GM21381 (cell line): Measurements from ENCODE around the gene EDEM2.
"Not testable (repeated sequence)": the region's sequence is repeated elsewhere in the genome, so short reads cannot be mapped to it uniquely, and the experiment has no call there.

Experiments
- ATAC-seq: cut with Tn5 transposase; IDR thresholded peaks from one replicate; pipeline ENCODE4 v1.9.1; 2021; ENCODE audit warnings: mild to moderate bottlenecking, moderate library complexity; ENCODE audit not compliant: unreplicated experiment

Gene EDEM2

DNA sequence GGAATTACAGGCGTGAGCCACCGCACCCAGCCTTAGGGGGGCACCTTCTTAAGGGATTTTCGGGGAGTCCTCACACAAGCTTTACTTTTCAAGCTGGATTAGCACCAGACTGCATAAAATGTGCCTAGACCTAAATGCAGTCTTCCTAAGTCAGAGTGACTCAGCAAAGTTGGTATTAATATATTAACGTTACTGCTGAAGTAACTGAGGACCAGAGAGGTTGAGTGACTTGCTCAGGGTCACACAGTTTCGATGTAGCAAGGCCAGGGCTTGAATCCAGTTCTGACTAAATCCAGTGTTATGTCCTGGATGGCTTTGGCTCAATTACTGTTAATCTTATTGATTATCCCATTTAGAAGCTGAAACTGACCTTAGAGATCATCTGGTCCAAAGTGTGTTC is 13.4 kb downstream of the EDEM2 start:
- no peak for ATAC-seq

DNA sequence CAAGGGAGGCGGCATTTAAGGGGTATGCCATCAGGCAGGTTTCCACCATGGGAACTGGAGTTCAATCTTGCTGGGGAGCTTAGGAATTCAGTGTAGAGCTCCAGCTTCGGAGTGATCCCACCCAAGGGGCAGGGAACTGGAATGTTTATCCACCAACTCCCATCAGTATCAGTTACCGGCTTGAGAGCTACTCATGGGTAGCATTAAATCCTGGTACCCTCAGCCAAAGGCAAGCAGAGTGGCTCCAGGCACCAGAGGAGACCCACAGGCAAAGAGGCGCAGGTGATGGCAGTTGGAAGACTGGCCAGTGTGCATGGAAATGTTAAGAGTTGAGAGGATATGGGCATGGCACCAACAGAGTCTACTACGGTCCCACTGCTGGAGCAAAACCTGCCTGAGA is 14.1 kb downstream of the EDEM2 start:
- ATAC-seq = no peak

DNA sequence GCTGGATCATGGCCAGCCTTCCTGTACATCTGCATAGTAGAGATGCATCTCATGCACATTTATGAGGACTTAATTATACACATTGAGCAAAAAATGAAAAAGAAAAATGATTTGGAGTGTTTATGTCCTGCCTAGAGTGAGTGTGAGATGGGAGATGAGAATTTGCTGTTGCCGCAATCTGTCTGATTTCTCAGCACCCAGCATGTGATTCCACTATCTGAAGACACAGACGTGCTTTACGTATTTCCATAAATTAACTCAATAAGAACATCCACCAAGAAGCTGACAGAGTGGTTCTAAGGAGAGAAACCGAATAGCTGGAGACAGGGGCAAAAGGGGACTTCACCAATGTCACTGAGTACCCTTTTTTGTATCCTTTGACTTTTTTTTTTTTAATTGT is 15.2 kb downstream of the EDEM2 start:
- no peak for ATAC-seq

DNA sequence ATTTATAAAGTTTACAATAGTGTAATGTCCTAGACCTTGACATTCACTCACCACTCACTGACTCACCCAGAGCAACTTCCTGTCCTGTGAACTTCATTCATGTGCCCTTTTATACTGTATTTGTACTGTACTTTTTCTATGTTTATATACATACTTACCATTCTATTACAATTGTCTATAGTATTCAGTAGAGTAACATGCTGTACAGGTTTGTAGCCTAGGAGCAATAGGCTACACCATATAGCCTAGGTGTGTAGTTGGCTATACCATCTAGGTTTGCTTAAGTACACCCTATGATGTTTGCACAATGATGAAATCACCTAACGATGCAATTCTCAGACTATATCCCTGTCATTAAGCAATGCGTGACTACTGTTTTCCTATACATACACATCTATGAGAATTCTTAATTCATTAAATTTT is 17.5 kb downstream of the EDEM2 start:
- no peak for ATAC-seq

DNA sequence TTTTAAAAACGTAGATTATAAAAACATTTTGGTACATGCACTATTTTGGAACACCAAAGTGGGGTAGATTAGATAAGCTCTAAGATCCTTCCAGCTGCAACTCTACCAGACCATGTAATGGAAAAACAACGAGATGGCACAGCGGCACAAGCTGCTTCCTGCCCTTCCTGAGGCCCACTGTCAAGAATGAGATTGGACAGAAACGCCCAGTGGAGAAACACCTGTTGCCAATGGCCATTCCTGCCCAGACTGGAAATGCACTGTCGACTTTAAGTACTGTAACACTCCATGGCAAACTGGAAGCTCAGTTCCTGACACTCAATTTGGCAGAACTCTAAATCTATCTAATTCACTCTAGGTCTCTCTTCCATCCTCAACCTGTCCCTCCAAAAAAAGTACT is 21.4 kb downstream of the EDEM2 start:
- no peak for ATAC-seq

DNA sequence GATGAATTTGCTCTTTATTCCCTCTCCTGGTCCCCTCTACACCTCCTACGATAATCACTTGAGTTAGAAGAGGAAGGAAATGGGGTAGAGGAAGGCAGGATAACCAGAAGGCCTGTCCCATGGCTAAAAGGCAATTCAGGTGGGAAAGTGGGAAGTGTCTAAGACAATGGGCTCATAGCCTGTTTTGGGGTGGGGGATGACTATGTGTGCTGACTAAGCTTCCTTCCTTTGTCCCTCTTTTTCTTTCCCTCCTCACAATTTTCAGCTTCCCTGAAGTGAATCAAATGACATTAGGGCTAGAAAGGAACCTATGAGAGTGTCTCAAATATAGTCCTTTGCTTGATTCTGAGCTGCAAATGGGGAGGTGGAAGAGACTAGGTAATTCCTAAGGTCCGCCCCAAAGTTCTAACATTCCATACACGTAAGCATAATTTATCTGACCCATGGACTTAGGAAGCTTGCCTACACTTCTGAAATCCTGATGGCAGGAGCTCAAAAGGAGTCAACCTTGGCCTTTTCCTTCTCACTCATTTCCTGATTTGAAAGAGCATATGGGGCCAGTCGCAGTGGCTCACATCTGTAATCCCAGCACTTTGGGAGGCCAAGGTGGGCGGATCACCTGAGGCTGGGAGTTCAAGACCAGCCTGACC is 24.3 kb downstream of the EDEM2 start:
- no peak for ATAC-seq

DNA sequence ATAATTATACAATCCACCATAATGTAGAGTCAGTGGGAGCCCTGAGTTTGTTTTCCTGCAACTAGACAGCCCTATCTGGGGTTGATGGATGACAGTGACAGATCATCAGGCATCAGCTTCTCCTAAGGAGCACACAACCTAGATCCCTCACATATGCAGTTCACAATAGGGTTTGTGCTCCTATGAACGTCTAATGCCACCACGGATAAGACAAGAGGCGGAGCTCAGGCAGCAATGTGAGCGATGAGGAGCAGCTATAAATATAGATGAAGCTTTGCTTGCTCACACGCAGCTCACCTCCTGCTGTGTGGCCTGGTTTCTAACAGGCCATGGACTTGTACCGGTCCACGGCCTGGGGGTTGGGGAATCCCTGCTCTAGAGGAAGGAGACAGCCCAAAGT is 25.9 kb downstream of the EDEM2 start:
- no peak for ATAC-seq

DNA sequence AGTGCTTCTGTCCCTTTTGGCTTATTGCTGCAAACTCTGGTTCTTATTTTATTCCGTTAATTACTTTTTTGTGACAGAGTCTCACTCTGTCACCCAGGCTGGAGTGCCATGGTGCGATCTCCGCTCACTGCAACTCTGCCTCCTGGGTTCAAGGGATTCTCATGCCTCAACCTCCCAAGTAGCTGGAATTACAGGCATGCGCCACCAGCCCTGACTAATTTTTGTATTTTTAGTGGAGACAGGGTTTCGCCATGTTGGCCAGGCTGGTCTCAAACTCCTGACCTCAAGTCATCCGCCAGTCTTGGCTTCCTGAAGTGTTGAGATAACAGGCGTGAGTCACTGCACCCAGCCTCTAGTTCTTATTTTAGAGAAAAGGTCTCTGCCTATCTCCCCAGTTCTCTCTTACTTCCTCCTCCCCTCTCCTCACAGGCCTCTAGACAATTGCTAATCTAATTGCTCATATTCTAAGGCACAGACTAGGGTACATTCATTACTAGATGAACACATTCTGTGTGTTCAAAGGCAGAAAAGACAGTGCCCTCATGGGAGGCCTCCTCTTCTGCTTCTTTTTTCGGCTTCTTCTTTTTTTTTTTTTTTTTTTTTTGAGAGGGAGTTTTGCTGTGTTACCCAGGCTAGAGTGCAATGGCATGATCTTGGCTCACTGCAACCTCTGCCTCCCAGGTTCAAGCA is 27.0 kb downstream of the EDEM2 start:
- no peak for ATAC-seq

DNA sequence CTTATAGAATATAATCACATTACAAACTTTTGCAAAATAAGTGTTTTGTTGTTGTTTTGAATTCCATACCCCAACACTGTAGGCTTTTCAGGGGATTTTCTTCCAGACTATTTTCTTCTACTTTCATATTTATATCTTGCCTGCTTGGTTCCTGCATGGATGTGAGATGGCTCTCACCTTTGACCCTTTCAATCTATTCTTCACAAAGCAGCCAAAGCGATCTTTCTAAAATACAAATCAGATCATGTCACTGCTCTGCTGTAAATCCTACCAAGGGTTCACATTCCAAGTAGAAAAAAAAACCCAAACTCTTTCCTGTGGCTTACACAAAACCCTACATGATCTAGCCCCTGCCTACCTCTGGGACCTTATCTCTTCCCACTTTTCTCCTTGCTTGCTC is 29.5 kb downstream of the EDEM2 start:
- ATAC-seq = no peak

DNA sequence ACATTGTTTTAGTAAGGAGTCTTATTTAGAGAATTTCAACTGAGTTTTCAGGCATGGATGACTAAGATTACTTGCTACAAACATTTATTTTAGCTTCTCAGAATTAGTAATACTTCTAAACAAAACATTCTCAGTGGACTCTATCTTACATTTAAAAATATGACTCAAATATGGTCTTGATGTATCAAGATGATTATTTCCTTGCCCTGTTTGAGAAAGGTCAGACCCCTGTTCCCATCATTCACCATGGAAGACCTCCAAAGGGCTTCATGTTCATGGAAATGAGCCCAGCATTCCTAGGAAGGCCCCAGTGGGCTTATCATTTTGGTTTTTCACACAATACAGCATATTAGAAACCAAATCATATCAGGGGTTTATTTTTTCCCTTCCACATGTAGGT is 29.9 kb downstream of the EDEM2 start:
- no peak for ATAC-seq

DNA sequence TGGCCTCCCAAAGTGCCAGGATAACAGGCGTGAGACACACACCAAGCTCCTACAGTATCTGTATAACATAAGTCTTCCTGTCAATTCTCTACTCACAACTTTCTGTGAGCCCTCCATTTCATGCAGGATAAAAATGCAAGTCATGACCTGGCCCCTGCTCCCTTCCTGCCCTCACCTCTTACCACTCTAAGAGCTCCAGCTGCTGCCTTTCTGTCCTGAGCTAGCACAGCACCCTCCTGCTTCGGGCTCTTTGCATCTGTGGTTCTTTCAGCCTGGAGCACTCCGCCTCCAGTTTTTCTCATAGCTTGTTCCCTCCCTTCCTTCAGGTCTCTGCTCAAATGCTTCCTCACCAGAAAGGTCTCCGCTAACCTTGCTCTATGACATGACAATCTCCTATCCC is 30.9 kb downstream of the EDEM2 start:
- no peak for ATAC-seq

DNA sequence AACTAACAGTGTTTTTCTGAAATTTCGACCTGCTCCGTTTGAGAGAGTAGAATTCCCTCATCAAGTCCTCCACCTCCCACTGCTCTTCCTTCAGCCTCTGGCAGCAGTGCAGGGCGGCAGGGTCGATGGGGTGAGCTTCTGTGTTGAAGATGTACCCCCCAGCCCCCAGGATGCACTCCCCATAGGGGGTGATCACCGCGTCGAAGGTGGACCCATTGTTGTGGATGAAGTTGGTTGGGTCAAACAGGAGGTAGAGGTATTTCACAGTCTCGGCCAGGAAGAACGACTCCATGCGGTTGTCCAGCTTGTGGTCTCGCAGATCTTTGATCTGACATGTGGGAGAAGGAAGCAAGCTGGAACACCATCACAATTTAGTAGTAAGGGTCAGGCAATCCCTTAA is 31.5 kb downstream of the EDEM2 start:
- no peak for ATAC-seq

DNA sequence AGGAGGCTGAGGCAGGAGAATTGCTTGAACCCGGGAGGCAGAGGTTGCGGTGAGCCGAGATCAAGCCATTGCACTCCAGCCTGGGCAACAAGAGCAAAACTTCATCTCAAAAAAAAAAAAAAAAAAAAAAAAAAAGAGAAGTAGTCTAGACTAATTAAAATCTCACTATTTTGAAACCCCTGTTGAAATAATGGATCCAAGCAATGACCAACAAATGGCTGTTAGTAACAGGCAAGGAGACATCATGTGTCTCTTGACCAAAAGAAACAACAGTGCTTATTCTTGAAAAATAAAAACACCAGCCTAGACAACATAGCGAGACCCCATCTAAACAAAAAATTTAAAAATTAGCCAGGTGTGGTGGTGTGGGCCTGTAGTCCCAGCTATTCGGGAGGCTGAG is 34.9 kb downstream of the EDEM2 start:
- not testable (repeated sequence) for ATAC-seq

DNA sequence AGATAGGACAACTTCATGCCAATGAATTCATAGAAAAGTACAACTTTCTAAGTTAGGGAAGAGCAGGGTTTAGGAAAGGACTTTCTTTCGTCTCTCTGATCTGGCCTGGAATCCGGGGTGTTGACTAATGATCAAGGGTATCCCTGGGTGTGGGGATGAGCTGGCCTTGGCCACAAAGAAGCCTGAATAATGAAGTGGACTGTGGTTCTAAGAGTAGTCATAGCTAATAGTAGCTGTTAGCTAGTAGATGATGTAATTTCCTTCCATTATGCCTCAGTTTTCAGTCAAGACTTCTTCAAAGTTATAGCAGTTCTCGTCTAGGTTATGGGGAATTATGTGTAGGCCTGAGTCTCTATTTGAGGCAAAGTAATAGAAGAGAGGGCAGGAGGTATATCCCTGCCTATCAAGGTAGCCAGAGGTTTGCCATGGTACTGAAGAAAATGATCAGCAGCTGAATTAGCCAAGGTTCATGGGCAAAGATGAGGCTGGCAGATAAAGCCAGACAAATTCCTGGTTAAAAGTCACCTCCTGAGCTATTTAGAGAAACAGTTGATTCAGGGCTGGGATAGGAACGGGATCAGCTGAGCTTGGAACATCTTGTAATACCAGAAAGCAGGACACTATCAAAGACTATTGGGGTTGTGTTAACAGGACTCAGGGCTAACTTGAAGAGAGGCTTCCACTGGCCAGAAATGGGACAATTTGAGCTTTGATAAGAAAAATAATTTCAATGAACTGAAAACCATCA is 35.8 kb downstream of the EDEM2 start:
- ATAC-seq = no peak

DNA sequence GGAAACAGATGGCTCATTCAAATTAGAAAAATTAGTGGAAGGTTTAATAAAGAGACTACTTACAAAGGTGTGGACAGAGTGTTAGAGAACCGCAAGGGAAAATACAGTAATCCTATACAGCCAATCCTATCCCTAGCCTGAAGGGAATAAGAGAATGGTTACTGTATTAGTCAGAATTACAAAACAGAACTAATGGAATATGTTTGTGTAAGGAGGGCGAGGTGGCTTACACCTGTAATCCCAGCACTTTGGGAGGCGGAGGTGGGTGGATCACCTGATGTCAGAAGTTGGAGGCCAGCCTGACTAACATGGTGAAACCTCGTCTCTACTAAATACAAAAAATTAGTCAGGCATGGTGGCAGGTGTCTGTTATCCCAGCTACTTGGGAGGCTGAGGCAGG is 38.2 kb downstream of the EDEM2 start:
- no peak for ATAC-seq

DNA sequence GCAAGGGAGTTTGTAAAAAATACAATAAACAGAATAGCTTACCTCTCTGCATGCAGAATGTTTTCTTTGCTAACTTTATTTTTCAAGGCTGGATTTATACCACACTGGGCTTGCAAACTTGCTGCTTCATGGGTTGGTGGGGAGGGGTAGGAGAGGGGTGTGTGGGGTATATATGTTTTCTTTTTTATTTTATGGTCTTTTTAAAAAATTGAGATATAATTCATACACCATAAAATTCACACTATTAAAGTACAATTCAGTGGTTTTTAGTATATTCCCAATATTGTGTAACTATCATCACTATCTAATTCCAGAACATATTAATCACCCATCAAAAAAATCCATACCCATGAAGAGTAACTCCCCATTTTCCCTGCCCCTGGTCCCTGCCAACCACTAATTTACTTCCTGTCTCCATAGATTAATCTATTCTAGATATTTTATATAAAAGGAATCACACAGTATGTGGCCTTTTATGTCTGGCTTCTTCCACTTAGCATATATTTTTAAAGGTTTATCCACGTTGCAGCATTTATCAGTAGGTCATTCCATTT is 40.2 kb downstream of the EDEM2 start:
- ATAC-seq = no peak

DNA sequence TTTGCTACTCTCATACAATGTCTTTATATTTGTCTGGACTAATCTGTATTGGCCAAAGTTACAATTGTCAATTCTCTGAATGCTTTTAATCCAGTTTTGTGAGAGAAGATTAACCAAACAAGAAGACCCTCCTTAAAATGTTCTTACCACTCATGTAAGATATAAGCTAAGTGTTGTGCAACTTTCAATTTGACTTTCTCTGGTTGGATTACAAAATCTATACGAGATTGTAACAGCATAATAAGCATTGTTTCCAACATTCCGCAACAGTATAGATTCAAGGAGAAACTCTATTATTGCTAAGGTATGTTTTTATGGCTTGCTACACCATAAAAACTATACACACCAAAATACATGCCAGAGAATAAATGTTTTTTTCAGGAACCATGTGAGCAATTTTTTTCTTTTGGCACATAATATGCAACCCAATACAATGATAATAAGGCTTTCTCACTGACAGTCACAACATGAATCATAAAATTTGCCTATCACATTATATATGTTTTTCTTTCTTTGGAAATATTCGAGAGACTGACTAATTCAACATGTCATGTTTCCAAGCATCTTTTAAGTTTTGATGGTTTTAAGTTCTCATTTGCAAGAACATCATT is 42.3 kb downstream of the EDEM2 start:
- no peak for ATAC-seq

DNA sequence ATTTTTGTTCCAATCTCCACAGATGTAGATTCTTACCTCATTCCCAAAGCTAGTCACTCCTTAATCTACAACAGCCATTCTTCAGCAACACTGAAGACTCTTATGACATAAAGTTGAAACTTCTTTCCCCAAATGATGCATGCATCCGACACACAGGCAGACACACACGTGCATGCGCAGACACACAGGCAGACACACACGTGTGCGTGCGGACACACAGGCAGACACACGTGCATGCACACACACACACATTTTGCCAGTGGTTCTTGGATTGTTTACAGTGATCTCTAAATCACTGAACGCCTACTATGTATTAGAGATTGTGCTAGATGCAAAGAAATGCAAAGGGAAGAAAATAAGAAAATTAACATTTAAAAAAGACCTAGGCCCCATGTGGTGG is 45.5 kb downstream of the EDEM2 start:
- no peak for ATAC-seq

DNA sequence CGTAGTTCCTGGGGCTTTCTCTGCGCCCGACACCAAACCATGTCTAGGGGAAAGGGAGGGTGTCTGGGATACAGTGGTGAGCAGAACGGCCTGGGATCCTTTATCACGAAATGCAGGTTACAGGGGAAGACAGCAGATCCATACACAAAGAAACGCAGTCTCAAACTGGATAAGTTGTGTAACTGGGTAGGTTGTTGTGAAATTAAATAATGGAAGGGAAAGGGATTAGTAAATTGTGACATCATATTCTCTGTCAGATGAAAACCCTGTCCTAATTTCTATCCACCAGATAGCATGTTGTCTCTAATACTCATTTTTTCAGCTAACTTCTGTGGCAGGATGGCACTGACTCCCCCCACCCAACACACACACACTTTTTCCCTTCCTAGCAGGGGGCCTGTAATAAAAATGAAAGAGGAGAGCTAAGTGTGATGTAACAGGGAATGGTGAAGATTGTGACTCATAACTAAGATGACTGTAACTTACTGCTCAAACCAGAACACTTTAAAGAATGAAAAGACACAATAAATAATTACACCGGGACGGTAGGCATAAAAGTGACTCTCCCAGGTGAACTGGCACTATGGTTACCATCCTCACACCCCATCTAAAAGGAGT is 53.8 kb downstream of the EDEM2 start:
- ATAC-seq = no peak

DNA sequence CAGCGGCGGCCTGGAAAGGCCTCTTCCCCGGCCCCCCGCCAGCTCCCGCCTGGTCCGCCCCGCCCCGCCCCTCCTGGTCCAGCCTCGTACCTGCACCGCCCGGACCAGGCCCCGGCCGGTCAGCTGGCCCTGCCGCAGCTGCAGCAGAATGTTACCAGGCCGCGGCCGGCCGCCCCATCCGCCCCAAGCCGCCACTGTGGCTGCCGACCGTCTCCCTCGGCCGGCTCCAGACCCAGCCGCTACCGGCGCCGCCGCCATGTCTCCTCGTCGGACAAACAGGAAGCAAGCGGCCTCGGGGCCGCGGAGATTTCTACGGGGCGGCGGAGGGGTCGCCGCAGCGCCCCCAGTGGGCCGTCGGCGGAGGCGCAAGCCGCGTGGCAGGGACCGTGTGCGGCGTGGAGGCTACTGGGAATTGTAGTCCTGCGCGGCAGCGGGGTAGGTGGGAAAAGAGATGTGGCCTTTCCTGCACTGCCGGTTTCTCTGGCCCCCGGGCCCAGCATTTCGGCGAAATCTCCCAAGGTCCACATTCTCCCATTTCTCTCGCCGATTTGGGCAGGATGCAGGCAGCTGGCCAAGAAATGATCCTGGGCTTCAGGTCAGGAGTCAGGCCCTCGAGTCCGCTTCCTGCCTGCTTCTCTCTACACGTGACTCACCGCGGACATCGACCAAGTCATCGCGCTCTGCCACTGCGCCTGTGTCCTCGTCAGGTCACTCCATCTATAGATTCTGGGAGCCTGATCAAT is 54.4 kb downstream of the EDEM2 start, which contains the start of gene TRPC4AP:
Gene TRPC4AP (minus strand): TSS at position 284 of the 743 bp plus-strand sequence. CDS start 26 bp downstream, at position 258.
- peak; percentile 91 for ATAC-seq
